ENCODE measurements around the gene CRAMP1. TPM values are rescaled to one million over a fixed set of nuclear protein-coding genes. Genes with fewer than 3 reads are reported as not detected.

CRAMP1 gene
- total RNA-seq, 1 experiment from 2014 or later = 33.0 TPM

DNA sequence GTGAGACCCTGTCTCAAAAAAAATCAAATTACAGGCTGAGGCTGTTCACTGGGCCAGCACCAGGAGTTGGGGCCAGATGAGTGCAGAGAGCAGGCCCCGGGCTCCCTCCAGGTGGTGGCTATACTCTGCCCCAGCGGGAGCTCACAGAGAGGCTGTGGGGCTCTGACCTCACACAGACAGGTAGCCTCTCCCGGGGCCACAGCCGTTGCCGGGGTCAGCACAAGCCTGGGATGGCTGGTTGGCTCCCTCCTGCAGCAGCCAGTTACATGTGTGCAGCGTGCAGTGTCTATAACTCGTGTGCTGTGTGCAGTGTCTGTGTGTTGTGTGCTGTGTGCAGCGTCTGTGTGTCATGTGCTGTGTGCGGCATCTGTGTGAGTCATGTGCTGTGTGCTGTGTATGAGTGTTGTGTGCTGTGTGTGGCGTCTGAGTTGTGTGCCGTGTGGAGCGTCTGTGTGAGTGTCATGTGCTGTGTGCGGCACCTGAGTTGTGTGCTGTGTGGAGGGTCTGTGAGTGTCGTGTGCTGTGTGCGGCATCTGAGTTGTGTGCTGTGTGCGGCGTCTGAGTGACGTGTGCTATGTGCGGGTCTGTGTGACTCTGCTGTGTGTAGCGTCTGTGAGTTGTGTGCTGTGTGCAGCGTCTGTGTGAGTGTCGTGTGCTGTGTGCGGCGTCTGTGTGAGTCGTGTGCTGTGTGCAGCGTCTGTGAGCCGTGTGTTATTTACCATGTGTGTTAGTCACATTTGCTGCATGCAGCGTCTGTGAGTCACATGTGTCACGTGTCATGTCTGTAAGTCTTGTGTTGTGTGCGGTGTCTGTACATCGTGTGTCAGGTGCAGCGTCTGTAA lies 114.7 kb downstream of the CRAMP1 start:
- no peak for DNase-seq (ENCODE audit: low spot score)
- H3K27ac ChIP-seq (ENCODE audit: low read depth, low read length, poor library complexity, severe bottlenecking) = no peak overlapping the region
- no peak overlapping the region for H3K4me3 ChIP-seq (ENCODE audit: low read depth, low read length, poor library complexity, severe bottlenecking)
- peaks cover 4% of the 10 kb centered on the region for H3K36me3 ChIP-seq (ENCODE audit: insufficient read depth, low read length, poor library complexity, severe bottlenecking)
- TF ChIP-seq EZH2 (IDR thresholded peaks at IDR 0.05; ENCODE audit: borderline replicate concordance, low read depth, low read length, poor library complexity, severe bottlenecking) = no peak
- TF ChIP-seq, protein P1, sequence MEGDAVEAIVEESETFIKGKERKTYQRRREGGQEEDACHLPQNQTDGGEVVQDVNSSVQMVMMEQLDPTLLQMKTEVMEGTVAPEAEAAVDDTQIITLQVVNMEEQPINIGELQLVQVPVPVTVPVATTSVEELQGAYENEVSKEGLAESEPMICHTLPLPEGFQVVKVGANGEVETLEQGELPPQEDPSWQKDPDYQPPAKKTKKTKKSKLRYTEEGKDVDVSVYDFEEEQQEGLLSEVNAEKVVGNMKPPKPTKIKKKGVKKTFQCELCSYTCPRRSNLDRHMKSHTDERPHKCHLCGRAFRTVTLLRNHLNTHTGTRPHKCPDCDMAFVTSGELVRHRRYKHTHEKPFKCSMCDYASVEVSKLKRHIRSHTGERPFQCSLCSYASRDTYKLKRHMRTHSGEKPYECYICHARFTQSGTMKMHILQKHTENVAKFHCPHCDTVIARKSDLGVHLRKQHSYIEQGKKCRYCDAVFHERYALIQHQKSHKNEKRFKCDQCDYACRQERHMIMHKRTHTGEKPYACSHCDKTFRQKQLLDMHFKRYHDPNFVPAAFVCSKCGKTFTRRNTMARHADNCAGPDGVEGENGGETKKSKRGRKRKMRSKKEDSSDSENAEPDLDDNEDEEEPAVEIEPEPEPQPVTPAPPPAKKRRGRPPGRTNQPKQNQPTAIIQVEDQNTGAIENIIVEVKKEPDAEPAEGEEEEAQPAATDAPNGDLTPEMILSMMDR (conservative IDR thresholded peaks at IDR 0.05; ENCODE audit: low read depth, low read length) = no peak
- BruUV-seq (replicated peaks) = no TSS peak
- H3K4me1 ChIP-seq (ENCODE audit: insufficient read depth, low read length, poor library complexity, severe bottlenecking) = peaks cover 3% of the 10 kb centered on the region
- H3K27me3 ChIP-seq (replicated peaks; ENCODE audit: insufficient read depth, low read depth, low read length, poor library complexity) = no peaks in the 10 kb centered on the region
- ChIA-PET POLR2A (ENCODE audit: low non-redundant PET) (no interaction called here), CTCF (interaction anchor here (1.2 kb wide), 1 partner anchor 381 kb away, joined by 3 read pairs; no protein-coding TSS in a partner anchor)
- H3K9me3 ChIP-seq (ENCODE audit: low read depth, low read length, poor library complexity, severe bottlenecking) = no peaks in the 10 kb centered on the region
- intact Hi-C loops (cut with micrococcal nuclease; ENCODE audit: unreplicated experiment) = no loop called here

Other genes with a start within 250 kb of the CRAMP1 start
- 86.7 and 88.5 TPM in 2 replicates for gene UNKL, start 197.7 kb upstream of the CRAMP1 start, total RNA-seq (2021)
- 17.8 and 19.5 TPM in 2 replicates for gene UQCC4, start 191.6 kb upstream of the CRAMP1 start, total RNA-seq (2021)
- gene PERCC1, start 181.3 kb upstream of the CRAMP1 start, total RNA-seq (2021) = not detected in 2 replicates
- gene CCDC154, start 167.8 kb upstream of the CRAMP1 start, total RNA-seq (2021) = 1.2 and 1.6 TPM in 2 replicates
- 82.2 and 89.3 TPM in 2 replicates for gene CLCN7, start 137.3 kb upstream of the CRAMP1 start, total RNA-seq (2021)
- not detected in 2 replicates for gene PTX4, start 123.4 kb upstream of the CRAMP1 start, total RNA-seq (2021)
- 62.9 and 67.0 TPM in 2 replicates for gene TELO2, start 119.0 kb upstream of the CRAMP1 start, total RNA-seq (2021)
- gene TMEM204, start 78.7 kb upstream of the CRAMP1 start, total RNA-seq (2021) = not detected in 2 replicates
- 21.8 and 34.6 TPM in 2 replicates for gene IFT140, start 288 bp upstream of the CRAMP1 start, total RNA-seq (2021)
- 197 and 200 TPM in 2 replicates for gene JPT2, start 65.9 kb downstream of the CRAMP1 start, total RNA-seq (2021)
- 66.9 and 69.2 TPM in 2 replicates for gene MAPK8IP3, start 93.8 kb downstream of the CRAMP1 start, total RNA-seq (2021)
- 35.3 and 40.8 TPM in 2 replicates for gene NME3, start 159.2 kb downstream of the CRAMP1 start, total RNA-seq (2021)
- gene EME2, start 160.4 kb downstream of the CRAMP1 start, total RNA-seq (2021) = 19.5 and 19.9 TPM in 2 replicates
- gene MRPS34, start 160.8 kb downstream of the CRAMP1 start, total RNA-seq (2021) = 247 and 250 TPM in 2 replicates
- 15.0 and 20.8 TPM in 2 replicates for gene SPSB3, start 170.2 kb downstream of the CRAMP1 start, total RNA-seq (2021)
- gene NUBP2, start 170.6 kb downstream of the CRAMP1 start, total RNA-seq (2021) = 76.0 and 76.6 TPM in 2 replicates
- not detected in 2 replicates for gene IGFALS, start 181.3 kb downstream of the CRAMP1 start, total RNA-seq (2021)
- 14.4 and 23.4 TPM in 2 replicates for gene HAGH, start 214.5 kb downstream of the CRAMP1 start, total RNA-seq (2021)
- 19.9 and 22.1 TPM in 2 replicates for gene FAHD1, start 214.8 kb downstream of the CRAMP1 start, total RNA-seq (2021)

Data from A673 (cell line).